ENCODE data around the gene TAF7. TPM values are rescaled to one million over a fixed set of nuclear protein-coding genes. Genes with fewer than 3 reads are reported as not detected.

Gene TAF7
- total and polyA plus RNA-seq, 9 of the 15 experiments (the other 6 are each of a cell fraction or from before 2014, with no cell fraction given), result 51.6 to 116 (median 73.3) TPM

DNA sequence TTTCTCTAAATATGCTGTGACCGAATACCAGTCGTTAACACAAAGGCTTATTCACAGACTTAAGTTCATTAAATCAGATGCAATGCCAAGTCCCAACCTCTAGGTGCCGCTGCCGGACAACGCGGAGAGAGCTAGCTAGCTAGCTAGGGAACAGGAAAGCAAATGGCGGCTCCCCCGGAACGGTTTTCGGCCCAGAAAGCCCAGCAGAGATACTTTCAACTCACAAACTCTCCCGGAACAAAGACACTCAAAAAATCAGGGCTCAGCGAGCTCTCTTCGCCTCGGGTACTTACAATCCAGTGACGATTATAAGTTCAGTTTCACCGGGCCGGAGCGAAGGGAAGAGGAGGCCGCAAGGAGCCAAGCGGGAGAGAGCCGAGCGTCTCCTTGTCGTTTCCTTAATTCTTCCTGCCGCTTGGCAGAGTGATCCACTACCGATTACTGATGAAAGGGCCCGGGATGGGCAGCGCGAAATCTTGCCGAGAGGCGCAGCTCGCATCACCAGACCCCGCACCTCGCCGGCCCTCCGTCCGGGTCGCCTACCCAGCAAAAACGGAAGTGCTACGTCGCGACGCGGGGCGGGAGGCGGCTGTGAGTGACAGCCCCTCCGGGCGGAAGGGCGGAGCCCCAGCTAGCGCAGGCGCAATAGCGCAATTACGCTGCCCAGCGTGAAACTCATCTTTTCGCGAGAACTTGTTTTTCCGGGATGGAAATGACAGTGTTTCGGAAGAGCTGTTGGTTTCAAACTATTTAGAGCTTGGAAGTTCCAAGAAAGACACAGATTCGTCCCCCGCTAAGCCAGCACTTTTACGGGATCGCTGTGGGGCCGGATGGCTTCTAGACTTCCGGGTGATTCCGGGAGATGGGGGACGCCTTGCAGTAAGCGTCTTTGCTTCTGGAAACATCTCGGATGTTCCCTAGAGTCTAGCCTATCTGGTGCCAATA, at the start of gene TAF7 (continued):
- TF ChIP-seq ZNF79 (CRISPR knock-in tag; IDR thresholded peaks at IDR 0.05; ENCODE audit: low read depth) (peak; percentile 56; the same call in 1 of the 2 replicates), CHCHD3 (CRISPR knock-in tag; IDR thresholded peaks at IDR 0.05) (no peak), HDAC3 (IDR thresholded peaks at IDR 0.05; ENCODE audit: borderline replicate concordance, partially characterized antibody) (no peak), TAF1 (IDR thresholded peaks at IDR 0.05; ENCODE audit: control insufficient read depth, extremely low read depth, insufficient read depth, low read length, severe bottlenecking) (peak; percentile 92), ZNF146 (CRISPR knock-in tag; IDR thresholded peaks at IDR 0.05; ENCODE audit: unreplicated experiment) (no peak), LARP7 (IDR thresholded peaks at IDR 0.05) (no peak), TSC22D4 (tag; IDR thresholded peaks at IDR 0.05) (no peak), NCOA6 (IDR thresholded peaks at IDR 0.05) (no peak), ZNF707 (CRISPR knock-in tag; conservative IDR thresholded peaks at IDR 0.05) (no peak), GATA2 (CRISPR knock-in tag; IDR thresholded peaks at IDR 0.05) (no peak), CEBPB (tag; IDR thresholded peaks at IDR 0.05) (no peak), KLF1 (tag; IDR thresholded peaks at IDR 0.05) (peak; percentile 93), MIER1 (IDR thresholded peaks at IDR 0.05; ENCODE audit: low read depth) (no peak)
- TF ChIP-seq, protein P1, sequence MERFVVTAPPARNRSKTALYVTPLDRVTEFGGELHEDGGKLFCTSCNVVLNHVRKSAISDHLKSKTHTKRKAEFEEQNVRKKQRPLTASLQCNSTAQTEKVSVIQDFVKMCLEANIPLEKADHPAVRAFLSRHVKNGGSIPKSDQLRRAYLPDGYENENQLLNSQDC (CRISPR knock-in tag; IDR thresholded peaks at IDR 0.05), result no peak
- TF ChIP-seq, protein P2, sequence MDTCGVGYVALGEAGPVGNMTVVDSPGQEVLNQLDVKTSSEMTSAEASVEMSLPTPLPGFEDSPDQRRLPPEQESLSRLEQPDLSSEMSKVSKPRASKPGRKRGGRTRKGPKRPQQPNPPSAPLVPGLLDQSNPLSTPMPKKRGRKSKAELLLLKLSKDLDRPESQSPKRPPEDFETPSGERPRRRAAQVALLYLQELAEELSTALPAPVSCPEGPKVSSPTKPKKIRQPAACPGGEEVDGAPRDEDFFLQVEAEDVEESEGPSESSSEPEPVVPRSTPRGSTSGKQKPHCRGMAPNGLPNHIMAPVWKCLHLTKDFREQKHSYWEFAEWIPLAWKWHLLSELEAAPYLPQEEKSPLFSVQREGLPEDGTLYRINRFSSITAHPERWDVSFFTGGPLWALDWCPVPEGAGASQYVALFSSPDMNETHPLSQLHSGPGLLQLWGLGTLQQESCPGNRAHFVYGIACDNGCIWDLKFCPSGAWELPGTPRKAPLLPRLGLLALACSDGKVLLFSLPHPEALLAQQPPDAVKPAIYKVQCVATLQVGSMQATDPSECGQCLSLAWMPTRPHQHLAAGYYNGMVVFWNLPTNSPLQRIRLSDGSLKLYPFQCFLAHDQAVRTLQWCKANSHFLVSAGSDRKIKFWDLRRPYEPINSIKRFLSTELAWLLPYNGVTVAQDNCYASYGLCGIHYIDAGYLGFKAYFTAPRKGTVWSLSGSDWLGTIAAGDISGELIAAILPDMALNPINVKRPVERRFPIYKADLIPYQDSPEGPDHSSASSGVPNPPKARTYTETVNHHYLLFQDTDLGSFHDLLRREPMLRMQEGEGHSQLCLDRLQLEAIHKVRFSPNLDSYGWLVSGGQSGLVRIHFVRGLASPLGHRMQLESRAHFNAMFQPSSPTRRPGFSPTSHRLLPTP (IDR thresholded peaks at IDR 0.05; ENCODE audit: borderline replicate concordance, extremely low read depth, insufficient read length), result no peak
- TF ChIP-seq, protein P3, sequence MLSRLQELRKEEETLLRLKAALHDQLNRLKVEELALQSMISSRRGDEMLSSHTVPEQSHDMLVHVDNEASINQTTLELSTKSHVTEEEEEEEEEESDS (CRISPR knock-in tag; IDR thresholded peaks at IDR 0.05), result no peak
- TF ChIP-seq, protein P4, sequence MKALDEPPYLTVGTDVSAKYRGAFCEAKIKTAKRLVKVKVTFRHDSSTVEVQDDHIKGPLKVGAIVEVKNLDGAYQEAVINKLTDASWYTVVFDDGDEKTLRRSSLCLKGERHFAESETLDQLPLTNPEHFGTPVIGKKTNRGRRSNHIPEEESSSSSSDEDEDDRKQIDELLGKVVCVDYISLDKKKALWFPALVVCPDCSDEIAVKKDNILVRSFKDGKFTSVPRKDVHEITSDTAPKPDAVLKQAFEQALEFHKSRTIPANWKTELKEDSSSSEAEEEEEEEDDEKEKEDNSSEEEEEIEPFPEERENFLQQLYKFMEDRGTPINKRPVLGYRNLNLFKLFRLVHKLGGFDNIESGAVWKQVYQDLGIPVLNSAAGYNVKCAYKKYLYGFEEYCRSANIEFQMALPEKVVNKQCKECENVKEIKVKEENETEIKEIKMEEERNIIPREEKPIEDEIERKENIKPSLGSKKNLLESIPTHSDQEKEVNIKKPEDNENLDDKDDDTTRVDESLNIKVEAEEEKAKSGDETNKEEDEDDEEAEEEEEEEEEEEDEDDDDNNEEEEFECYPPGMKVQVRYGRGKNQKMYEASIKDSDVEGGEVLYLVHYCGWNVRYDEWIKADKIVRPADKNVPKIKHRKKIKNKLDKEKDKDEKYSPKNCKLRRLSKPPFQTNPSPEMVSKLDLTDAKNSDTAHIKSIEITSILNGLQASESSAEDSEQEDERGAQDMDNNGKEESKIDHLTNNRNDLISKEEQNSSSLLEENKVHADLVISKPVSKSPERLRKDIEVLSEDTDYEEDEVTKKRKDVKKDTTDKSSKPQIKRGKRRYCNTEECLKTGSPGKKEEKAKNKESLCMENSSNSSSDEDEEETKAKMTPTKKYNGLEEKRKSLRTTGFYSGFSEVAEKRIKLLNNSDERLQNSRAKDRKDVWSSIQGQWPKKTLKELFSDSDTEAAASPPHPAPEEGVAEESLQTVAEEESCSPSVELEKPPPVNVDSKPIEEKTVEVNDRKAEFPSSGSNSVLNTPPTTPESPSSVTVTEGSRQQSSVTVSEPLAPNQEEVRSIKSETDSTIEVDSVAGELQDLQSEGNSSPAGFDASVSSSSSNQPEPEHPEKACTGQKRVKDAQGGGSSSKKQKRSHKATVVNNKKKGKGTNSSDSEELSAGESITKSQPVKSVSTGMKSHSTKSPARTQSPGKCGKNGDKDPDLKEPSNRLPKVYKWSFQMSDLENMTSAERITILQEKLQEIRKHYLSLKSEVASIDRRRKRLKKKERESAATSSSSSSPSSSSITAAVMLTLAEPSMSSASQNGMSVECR (CRISPR knock-in tag; IDR thresholded peaks at IDR 0.05), result peak; percentile 82
- TF ChIP-seq, protein P5, sequence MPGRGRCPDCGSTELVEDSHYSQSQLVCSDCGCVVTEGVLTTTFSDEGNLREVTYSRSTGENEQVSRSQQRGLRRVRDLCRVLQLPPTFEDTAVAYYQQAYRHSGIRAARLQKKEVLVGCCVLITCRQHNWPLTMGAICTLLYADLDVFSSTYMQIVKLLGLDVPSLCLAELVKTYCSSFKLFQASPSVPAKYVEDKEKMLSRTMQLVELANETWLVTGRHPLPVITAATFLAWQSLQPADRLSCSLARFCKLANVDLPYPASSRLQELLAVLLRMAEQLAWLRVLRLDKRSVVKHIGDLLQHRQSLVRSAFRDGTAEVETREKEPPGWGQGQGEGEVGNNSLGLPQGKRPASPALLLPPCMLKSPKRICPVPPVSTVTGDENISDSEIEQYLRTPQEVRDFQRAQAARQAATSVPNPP (IDR thresholded peaks at IDR 0.05; ENCODE audit: borderline replicate concordance, insufficient read depth, insufficient read length), result no peak
